ENCODE data around the gene BCL11A.

- TF ChIP-seq CTCF (IDR thresholded peaks at IDR 0.05): no peak
- TF ChIP-seq EZH2phosphoT487 (IDR thresholded peaks at IDR 0.05): no peak
Measured at GRCh38 chr2:60534892-60535684, 18.4 kb downstream of the BCL11A start.

Measured in neural progenitor cell (in vitro differentiated cells).